Measurements from ENCODE around the gene SLC17A4. TPM values are rescaled to one million over a fixed set of nuclear protein-coding genes. Genes with fewer than 3 reads are reported as not detected.
"Not testable (repeated sequence)": the region's sequence is repeated elsewhere in the genome, so short reads cannot be mapped to it uniquely, and the experiment has no call there.

Gene SLC17A4
- total RNA-seq, 1 experiment from 2014 or later = not detected

GRCh38 chr6:25748049-25748448 is 6.5 kb upstream of the SLC17A4 start:
- POLR2A ChIA-PET = no interaction called here
- Histone ChIP-seq H3K27ac (ENCODE audit: low read length) (no peak overlapping the region), H3K9me3 (ENCODE audit: control insufficient read depth, insufficient read depth, low read depth, low read length) (no peaks in the 10 kb centered on the region), H3K27me3 (ENCODE audit: control insufficient read depth, insufficient read depth, low read length) (no peaks in the 10 kb centered on the region; the same call in 1 of the 2 replicates), H3K36me3 (ENCODE audit: control insufficient read depth, insufficient read depth, low read length) (no peaks in the 10 kb centered on the region), H3K4me3 (ENCODE audit: low read depth in 2 of 2, low read length in 2 of 2) (no peak overlapping the region), H3K4me1 (ENCODE audit: control insufficient read depth, insufficient read depth, low read length) (no peaks in the 10 kb centered on the region)
- DNase-seq (ENCODE audit: low read depth, low spot score) (no peak), ATAC-seq (no peak)
- intact Hi-C loops (cut with micrococcal nuclease; ENCODE audit: unreplicated experiment) (no loop called here), in situ Hi-C loops (cut with HindIII; ENCODE audit: low pct_unique_long_range_greater_than_20kb, low sequenced_read_pairs) (no loop called here)
- CTCF ChIA-PET = no interaction called here
- BruUV-seq (replicated peaks) = no TSS peak
- no peak for TF ChIP-seq POLR2AphosphoS5 (IDR thresholded peaks at IDR 0.05; ENCODE audit: low read depth, low read length)
- no peak for TF ChIP-seq TCF7L2 (IDR thresholded peaks at IDR 0.05; ENCODE audit: low read depth, low read length)
- no peak for TF ChIP-seq SIN3A (IDR thresholded peaks at IDR 0.05; ENCODE audit: borderline replicate concordance, insufficient read depth, low read depth, low read length)
- TF ChIP-seq REST (IDR thresholded peaks at IDR 0.05; ENCODE audit: insufficient read depth in 1 of 2, low read depth in 2 of 2, low read length in 1 of 2) = no peak
- no peak for TF ChIP-seq CTCF (IDR thresholded peaks at IDR 0.05)

- intact Hi-C loops (cut with micrococcal nuclease; ENCODE audit: unreplicated experiment); POLR2A ChIA-PET: not testable (repeated sequence)
Measured at GRCh38 chr6:25748601-25749517, 5.7 kb upstream of the SLC17A4 start.

GRCh38 chr6:25749837-25750236 is 4.7 kb upstream of the SLC17A4 start:
- CTCF ChIA-PET = no interaction called here
- no TSS peak for BruUV-seq (replicated peaks)
- no peak overlapping the region for H3K27ac ChIP-seq (ENCODE audit: low read length)
- DNase-seq (ENCODE audit: low read depth, low spot score) (no peak), ATAC-seq (no peak)
- POLR2A ChIA-PET = no interaction called here
- H3K4me1 ChIP-seq (ENCODE audit: control insufficient read depth, insufficient read depth, low read length) = no peaks in the 10 kb centered on the region
- in situ Hi-C loops (cut with HindIII; ENCODE audit: low pct_unique_long_range_greater_than_20kb, low sequenced_read_pairs) = no loop called here
- no peaks in the 10 kb centered on the region for H3K9me3 ChIP-seq (ENCODE audit: control insufficient read depth, insufficient read depth, low read depth, low read length)
- no peaks in the 10 kb centered on the region; the same call in 1 of the 2 replicates for H3K27me3 ChIP-seq (ENCODE audit: control insufficient read depth, insufficient read depth, low read length)
- TF ChIP-seq SIN3A (IDR thresholded peaks at IDR 0.05; ENCODE audit: borderline replicate concordance, insufficient read depth, low read depth, low read length) (no peak), POLR2AphosphoS5 (IDR thresholded peaks at IDR 0.05; ENCODE audit: low read depth, low read length) (no peak), REST (IDR thresholded peaks at IDR 0.05; ENCODE audit: insufficient read depth in 1 of 2, low read depth in 2 of 2, low read length in 1 of 2) (no peak), TCF7L2 (IDR thresholded peaks at IDR 0.05; ENCODE audit: low read depth, low read length) (no peak), CTCF (IDR thresholded peaks at IDR 0.05) (no peak)
- intact Hi-C loops (cut with micrococcal nuclease; ENCODE audit: unreplicated experiment) = no loop called here
- H3K4me3 ChIP-seq (ENCODE audit: low read depth in 2 of 2, low read length in 2 of 2) = no peak overlapping the region
- no peaks in the 10 kb centered on the region for H3K36me3 ChIP-seq (ENCODE audit: control insufficient read depth, insufficient read depth, low read length)

More at GRCh38 chr6:25748601-25749517, 5.7 kb upstream of the SLC17A4 start:
- H3K9me3 ChIP-seq (ENCODE audit: control insufficient read depth, insufficient read depth, low read depth, low read length); ATAC-seq; H3K4me3 ChIP-seq (ENCODE audit: low read depth in 2 of 2, low read length in 2 of 2); H3K36me3 ChIP-seq (ENCODE audit: control insufficient read depth, insufficient read depth, low read length); H3K4me1 ChIP-seq (ENCODE audit: control insufficient read depth, insufficient read depth, low read length); DNase-seq (ENCODE audit: low read depth, low spot score); H3K27me3 ChIP-seq (ENCODE audit: control insufficient read depth, insufficient read depth, low read length); CTCF ChIA-PET; BruUV-seq (replicated peaks); H3K27ac ChIP-seq (ENCODE audit: low read length); in situ Hi-C loops (cut with HindIII; ENCODE audit: low pct_unique_long_range_greater_than_20kb, low sequenced_read_pairs): not testable (repeated sequence)

Data from Panc1 (cell line).